Nephron (organoid): ENCODE results near the gene ATP2B3.
A peak's percentile ranks its signal among the peaks of the same experiment; 100 is the strongest.

Source experiments
- H3K27ac Mint-ChIP-seq, 3 experiments: 2 replicates each; pipeline ENCODE4 v1.8.0; 2020; ENCODE audit warnings: mixed read lengths in 3 of 3, mild to moderate bottlenecking in 2 of 3, moderate library complexity in 1 of 3
- H3K27me3 Mint-ChIP-seq: 2 replicates; pipeline ENCODE4 v1.8.0; 2021; ENCODE audit warnings: low read depth, mild to moderate bottlenecking, moderate library complexity, mixed read lengths
- H3K36me3 Mint-ChIP-seq: 2 replicates; pipeline ENCODE4 v1.8.0; 2020; ENCODE audit warnings: low read depth, mixed read lengths
- H3K4me1 Mint-ChIP-seq: 2 replicates; pipeline ENCODE4 v1.8.0; 2020; ENCODE audit warnings: mixed read lengths
- H3K4me3 Mint-ChIP-seq, 3 experiments: 2 replicates each; pipeline ENCODE4 v1.8.0; 2020; ENCODE audit warnings: mild to moderate bottlenecking in 3 of 3, mixed read lengths in 3 of 3, moderate library complexity in 2 of 3
- H3K9me3 Mint-ChIP-seq: 2 replicates; pipeline ENCODE4 v1.8.0; 2020; ENCODE audit warnings: mixed read lengths
- CTCF ChIP-seq, 3 experiments: fragments of 200-600 bp; sonication (generic); IDR thresholded peaks; one replicate each; pipeline ENCODE4 v1.5.0; 2021; ENCODE audit warnings: antibody characterized with exemption in 3 of 3; ENCODE audit not compliant: unreplicated experiment in 3 of 3

The ATP2B3 gene

DNA sequence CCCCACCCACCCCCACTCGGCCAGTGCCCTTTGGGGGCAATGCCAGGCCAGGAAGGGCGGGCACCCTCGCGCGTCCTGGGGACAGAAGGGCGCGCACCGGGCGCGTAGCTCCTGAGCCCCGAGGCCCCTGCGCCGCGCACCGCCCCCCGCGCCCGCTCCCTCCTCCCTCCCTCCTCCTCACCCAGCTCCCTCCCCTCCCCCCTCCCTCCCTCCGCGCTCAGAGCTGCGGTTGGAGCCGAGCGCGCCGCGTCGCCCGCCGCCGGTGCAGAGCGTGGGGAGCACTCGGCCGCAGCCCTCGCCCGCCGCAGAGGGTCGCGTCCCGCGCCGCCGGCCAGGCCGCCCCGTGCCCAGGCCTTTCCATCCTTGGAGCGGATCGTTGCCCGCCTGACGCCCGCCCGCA, at the start of gene ATP2B3:
ATP2B3 (plus strand) TSS at position 220 of the 400 bp plus-strand sequence. CDS start 18,606 bp downstream, outside the sequence.
- Mint-ChIP-seq H3K9me3 (peaks cover 13% of the 10 kb centered on the region), H3K36me3 (peaks cover 4% of the 10 kb centered on the region), H3K4me3 (peak within 1 kb of the TSS; percentile 36 to 78 (median 46)), H3K27ac (no peak within 1 kb of the TSS), H3K27me3 (peaks cover 51% of the 10 kb centered on the region), H3K4me1 (no peaks in the 10 kb centered on the region)
- no peak for TF ChIP-seq CTCF (IDR thresholded peaks at IDR 0.05; ENCODE audit: unreplicated experiment in 3 of 3)

- Mint-ChIP-seq H3K27ac (no peak overlapping the region), H3K27me3 (no peaks in the 10 kb centered on the region), H3K36me3 (peaks cover 3% of the 10 kb centered on the region), H3K4me3 (peak overlapping the region; percentile 61 to 66 (median 63)), H3K4me1 (peaks cover 5% of the 10 kb centered on the region), H3K9me3 (peaks cover 12% of the 10 kb centered on the region)
- TF ChIP-seq CTCF (IDR thresholded peaks at IDR 0.05; ENCODE audit: unreplicated experiment in 3 of 3), result no peak
Measured at GRCh38 chrX:153468008-153468580, 49.3 kb upstream of the ATP2B3 start.

GRCh38 chrX:153469811-153470410, 47.5 kb upstream of the ATP2B3 start:
- Mint-ChIP-seq H3K27me3 (no peaks in the 10 kb centered on the region), H3K27ac (no peak overlapping the region), H3K9me3 (peaks cover 8% of the 10 kb centered on the region), H3K4me1 (peaks cover 9% of the 10 kb centered on the region), H3K36me3 (peaks cover 3% of the 10 kb centered on the region), H3K4me3 (peak overlapping the region; percentile 80 to 87 (median 87))
- TF ChIP-seq CTCF (IDR thresholded peaks at IDR 0.05; ENCODE audit: unreplicated experiment in 3 of 3), result peak in 2 of 3 experiments; percentile 1 to 11

GRCh38 chrX:153470411-153471363, 46.8 kb upstream of the ATP2B3 start, which contains the start of gene HAUS7:
HAUS7 (minus strand) TSS chrX:153470576; CDS start chrX:153470557, 19 bp downstream.
- peak within 1 kb of the TSS; percentile 80 to 87 (median 87) for H3K4me3 Mint-ChIP-seq
- peaks cover 3% of the 10 kb centered on the region for H3K36me3 Mint-ChIP-seq
- peaks cover 11% of the 10 kb centered on the region for H3K9me3 Mint-ChIP-seq
- H3K27me3 Mint-ChIP-seq, result no peaks in the 10 kb centered on the region
- H3K4me1 Mint-ChIP-seq, result peaks cover 14% of the 10 kb centered on the region
- TF ChIP-seq CTCF (IDR thresholded peaks at IDR 0.05; ENCODE audit: unreplicated experiment in 3 of 3), result peak; percentile 52 to 68 (median 59)
- H3K27ac Mint-ChIP-seq, result peak within 1 kb of the TSS; percentile 86 to 93 (median 90)

DNA sequence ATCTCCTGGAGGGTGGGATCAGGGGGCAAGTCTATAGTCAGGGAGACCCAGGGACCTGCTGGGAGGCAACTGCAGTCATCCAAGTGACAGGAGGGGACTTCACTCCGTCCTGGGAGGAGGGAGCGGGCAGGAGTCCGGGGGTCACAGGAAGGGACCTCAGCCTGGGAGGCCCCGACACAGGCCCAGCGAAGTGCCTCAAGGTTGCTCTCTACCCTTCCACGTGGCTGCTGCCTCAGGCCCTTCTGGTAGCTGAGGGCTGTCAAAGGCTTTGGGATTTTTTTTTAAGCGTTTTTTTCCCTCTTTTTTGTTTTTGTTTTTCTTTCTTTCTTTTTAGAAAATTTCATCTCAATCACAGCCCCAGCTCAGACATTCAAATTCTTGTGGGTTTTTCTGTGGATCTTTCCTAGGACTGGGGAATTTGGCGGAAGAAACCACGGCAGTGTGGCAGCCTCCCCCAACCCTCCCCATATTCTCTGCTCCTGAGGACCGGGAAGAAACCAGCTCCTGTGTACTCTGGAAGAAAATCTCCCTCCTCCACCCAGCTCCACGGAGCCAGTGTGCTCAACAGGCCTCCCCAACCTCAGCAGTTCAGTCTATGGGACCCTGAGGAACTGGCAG, 45.7 kb upstream of the ATP2B3 start:
- Mint-ChIP-seq H3K27me3 (no peaks in the 10 kb centered on the region), H3K27ac (peak overlapping the region; percentile 86 to 95 (median 93)), H3K4me1 (peaks cover 20% of the 10 kb centered on the region)

More for the DNA sequence above, 45.7 kb upstream of the ATP2B3 start:
- Mint-ChIP-seq H3K36me3 (peaks cover 3% of the 10 kb centered on the region), H3K4me3 (peak overlapping the region in 1 of 3 experiments; percentile 42), H3K9me3 (peaks cover 16% of the 10 kb centered on the region)
- TF ChIP-seq CTCF (IDR thresholded peaks at IDR 0.05; ENCODE audit: unreplicated experiment in 3 of 3), result no peak
